ENCODE measurements around the gene SRBD1. TPM values are rescaled to one million over a fixed set of nuclear protein-coding genes. Genes with fewer than 3 reads are reported as not detected.

The SRBD1 gene
- total and polyA plus RNA-seq, 10 donors, result 4.6 to 57.8 (median 25.8) TPM

- no peak overlapping the region for H3K27ac ChIP-seq
- DNase-seq, result no peak
- no peaks in the 10 kb centered on the region for H3K4me1 ChIP-seq
- no peaks in the 10 kb centered on the region for H3K27me3 ChIP-seq (replicated peaks in 1 of 7)
- no peaks in the 10 kb centered on the region for H3K9me3 ChIP-seq
- TF ChIP-seq POLR2AphosphoS5 (IDR thresholded peaks at IDR 0.05) (no peak), POLR2A (IDR thresholded peaks at IDR 0.05) (no peak)
- TF ChIP-seq, protein P1, sequence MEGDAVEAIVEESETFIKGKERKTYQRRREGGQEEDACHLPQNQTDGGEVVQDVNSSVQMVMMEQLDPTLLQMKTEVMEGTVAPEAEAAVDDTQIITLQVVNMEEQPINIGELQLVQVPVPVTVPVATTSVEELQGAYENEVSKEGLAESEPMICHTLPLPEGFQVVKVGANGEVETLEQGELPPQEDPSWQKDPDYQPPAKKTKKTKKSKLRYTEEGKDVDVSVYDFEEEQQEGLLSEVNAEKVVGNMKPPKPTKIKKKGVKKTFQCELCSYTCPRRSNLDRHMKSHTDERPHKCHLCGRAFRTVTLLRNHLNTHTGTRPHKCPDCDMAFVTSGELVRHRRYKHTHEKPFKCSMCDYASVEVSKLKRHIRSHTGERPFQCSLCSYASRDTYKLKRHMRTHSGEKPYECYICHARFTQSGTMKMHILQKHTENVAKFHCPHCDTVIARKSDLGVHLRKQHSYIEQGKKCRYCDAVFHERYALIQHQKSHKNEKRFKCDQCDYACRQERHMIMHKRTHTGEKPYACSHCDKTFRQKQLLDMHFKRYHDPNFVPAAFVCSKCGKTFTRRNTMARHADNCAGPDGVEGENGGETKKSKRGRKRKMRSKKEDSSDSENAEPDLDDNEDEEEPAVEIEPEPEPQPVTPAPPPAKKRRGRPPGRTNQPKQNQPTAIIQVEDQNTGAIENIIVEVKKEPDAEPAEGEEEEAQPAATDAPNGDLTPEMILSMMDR (IDR thresholded peaks at IDR 0.05 in 8 of 11, conservative IDR thresholded peaks at IDR 0.05 in 3 of 11), result no peak
- no peak overlapping the region for H3K4me3 ChIP-seq
- WGBS, 5 donors, result 70 to 88% (median 79%) methylated on average over 3 of the region's 3 CpGs
- peaks cover 0 to 45% (median 15%) of the 10 kb centered on the region in 6 donors for H3K36me3 ChIP-seq
- intact Hi-C loops (cut with DNase I; ENCODE audit: low total_unique reads), result no loop called here
Observed at GRCh38 chr2:45418532-45418931, 192.5 kb downstream of the SRBD1 start.

- Histone ChIP-seq H3K27ac (no peak overlapping the region), H3K27me3 (replicated peaks in 1 of 7) (no peaks in the 10 kb centered on the region), H3K4me3 (no peak overlapping the region), H3K36me3 (peaks cover 0 to 72% (median 15%) of the 10 kb centered on the region in 6 donors), H3K4me1 (peaks cover 0 to 6% (median 0%) of the 10 kb centered on the region in 6 donors), H3K9me3 (no peaks in the 10 kb centered on the region)
- TF ChIP-seq POLR2A (IDR thresholded peaks at IDR 0.05), result no peak
- TF ChIP-seq, protein P1 (IDR thresholded peaks at IDR 0.05 in 8 of 11, conservative IDR thresholded peaks at IDR 0.05 in 3 of 11), result no peak
- TF ChIP-seq POLR2AphosphoS5 (IDR thresholded peaks at IDR 0.05), result no peak
- intact Hi-C loops (cut with DNase I; ENCODE audit: low total_unique reads), result no loop called here
- DNase-seq, result no peak
- 73 to 99% (median 94%) methylated on average over 2 to 4 of the region's 5 CpGs for WGBS, 5 donors
Observed at GRCh38 chr2:45415534-45416123, 195.4 kb downstream of the SRBD1 start.

DNA sequence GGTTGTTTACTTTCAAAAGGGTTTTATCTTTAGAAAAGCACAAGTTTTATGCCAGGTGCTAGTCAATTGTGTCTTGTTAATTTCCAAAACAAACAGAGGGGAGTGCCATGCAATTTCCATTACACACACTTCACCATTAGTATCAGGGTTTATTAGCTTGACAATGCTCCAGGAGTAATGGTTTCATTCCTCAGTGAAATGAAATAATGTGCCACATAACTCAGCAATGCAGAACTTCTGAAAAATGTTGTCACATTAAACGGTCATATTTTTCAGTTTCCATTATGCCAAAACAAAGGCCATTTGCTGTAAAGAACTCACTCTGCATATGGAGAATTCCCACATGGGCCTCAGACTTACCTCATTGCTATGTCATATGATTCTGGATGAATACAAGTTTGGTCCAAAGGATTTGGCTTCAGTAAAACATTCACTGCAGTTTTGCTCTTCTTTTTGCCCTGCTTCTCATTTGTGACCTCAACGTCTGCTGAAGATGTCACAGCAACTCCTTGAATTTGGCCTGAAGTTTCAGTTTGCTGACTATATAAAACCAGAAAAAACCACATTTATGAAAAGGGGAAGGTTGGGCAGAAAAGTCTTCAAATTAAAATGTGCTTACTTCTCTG is 198.2 kb downstream of the SRBD1 start:
- peak overlapping the region in 5 of 8 donors; percentile 1 to 52 (median 44) for H3K27ac ChIP-seq
- H3K4me1 ChIP-seq, result peaks cover 0 to 6% (median 0%) of the 10 kb centered on the region in 6 donors
- no peaks in the 10 kb centered on the region for H3K27me3 ChIP-seq (replicated peaks in 1 of 7)
- TF ChIP-seq, protein P1 (IDR thresholded peaks at IDR 0.05 in 8 of 11, conservative IDR thresholded peaks at IDR 0.05 in 3 of 11), result no peak
- TF ChIP-seq POLR2AphosphoS5 (IDR thresholded peaks at IDR 0.05), result no peak
- TF ChIP-seq POLR2A (IDR thresholded peaks at IDR 0.05), result no peak
- 54 to 80% (median 55%) methylated on average over 2 of the region's 2 CpGs for WGBS, 5 donors
- DNase-seq, result no peak
- H3K36me3 ChIP-seq, result peaks cover 0 to 65% (median 5%) of the 10 kb centered on the region in 6 donors
- no peaks in the 10 kb centered on the region for H3K9me3 ChIP-seq
- no peak overlapping the region for H3K4me3 ChIP-seq
- intact Hi-C loops (cut with DNase I; ENCODE audit: low total_unique reads), result no loop called here

GRCh38 chr2:45409677-45410076 is 201.4 kb downstream of the SRBD1 start:
- 87 to 97% (median 95%) methylated on average over 1 of the region's 1 CpG for WGBS, 5 donors
- Histone ChIP-seq H3K9me3 (no peaks in the 10 kb centered on the region), H3K4me1 (peaks cover 0 to 6% (median 0%) of the 10 kb centered on the region in 6 donors), H3K27ac (no peak overlapping the region), H3K36me3 (peaks cover 0 to 52% (median 0%) of the 10 kb centered on the region in 6 donors), H3K27me3 (replicated peaks in 1 of 7) (no peaks in the 10 kb centered on the region), H3K4me3 (no peak overlapping the region)
- intact Hi-C loops (cut with DNase I; ENCODE audit: low total_unique reads), result no loop called here
- TF ChIP-seq POLR2AphosphoS5 (IDR thresholded peaks at IDR 0.05) (no peak), POLR2A (IDR thresholded peaks at IDR 0.05) (no peak)
- TF ChIP-seq, protein P1 (IDR thresholded peaks at IDR 0.05 in 8 of 11, conservative IDR thresholded peaks at IDR 0.05 in 3 of 11), result no peak
- DNase-seq, result no peak

Measured in spleen (tissue), 11 donors.